ENCODE data around the gene RNF217. TPM values are rescaled to one million over a fixed set of nuclear protein-coding genes. Genes with fewer than 3 reads are reported as not detected.

RNF217 gene
- total RNA-seq, 1 donor from 2014 or later: 49.8 TPM

- H3K27ac Mint-ChIP-seq: no peak overlapping the region
- peaks cover under 1% of the 10 kb centered on the region for H3K36me3 Mint-ChIP-seq
- no peaks in the 10 kb centered on the region for H3K27me3 Mint-ChIP-seq (ENCODE audit: low read depth)
- H3K9me3 Mint-ChIP-seq: no peaks in the 10 kb centered on the region
- TF ChIP-seq CTCF (IDR thresholded peaks at IDR 0.05; ENCODE audit: unreplicated experiment): no peak
- H3K4me1 Mint-ChIP-seq: peaks cover 23% of the 10 kb centered on the region
- no peak for DNase-seq (ENCODE audit: low spot score in 2 of 2, unreplicated experiment in 2 of 2)
- no peak overlapping the region for H3K4me3 Mint-ChIP-seq
Observed at GRCh38 chr6:125097186-125097585, 134.9 kb downstream of the RNF217 start.

GRCh38 chr6:125098253-125098652, 136.0 kb downstream of the RNF217 start:
- Mint-ChIP-seq H3K4me3 (peak overlapping the region; percentile 3), H3K4me1 (peaks cover 30% of the 10 kb centered on the region), H3K27me3 (ENCODE audit: low read depth) (no peaks in the 10 kb centered on the region), H3K27ac (no peak overlapping the region), H3K9me3 (no peaks in the 10 kb centered on the region), H3K36me3 (no peaks in the 10 kb centered on the region)
- no peak for TF ChIP-seq CTCF (IDR thresholded peaks at IDR 0.05; ENCODE audit: unreplicated experiment)
- no peak for DNase-seq (ENCODE audit: low spot score in 2 of 2, unreplicated experiment in 2 of 2)

- peak; percentile 32 to 54 for DNase-seq (ENCODE audit: low spot score in 2 of 2, unreplicated experiment in 2 of 2)
- no peaks in the 10 kb centered on the region for H3K27me3 Mint-ChIP-seq (ENCODE audit: low read depth)
- no peak for TF ChIP-seq CTCF (IDR thresholded peaks at IDR 0.05; ENCODE audit: unreplicated experiment)
- H3K4me3 Mint-ChIP-seq: peak overlapping the region; percentile 75
- H3K9me3 Mint-ChIP-seq: no peaks in the 10 kb centered on the region
- no peaks in the 10 kb centered on the region for H3K36me3 Mint-ChIP-seq
- peaks cover 33% of the 10 kb centered on the region for H3K4me1 Mint-ChIP-seq
- no peak overlapping the region for H3K27ac Mint-ChIP-seq
Observed at GRCh38 chr6:125099211-125100073, 137.2 kb downstream of the RNF217 start.

GRCh38 chr6:125100074-125100652, 137.9 kb downstream of the RNF217 start:
- Mint-ChIP-seq H3K36me3 (no peaks in the 10 kb centered on the region), H3K4me1 (peaks cover 38% of the 10 kb centered on the region), H3K27ac (no peak overlapping the region), H3K4me3 (peak overlapping the region; percentile 75), H3K27me3 (ENCODE audit: low read depth) (no peaks in the 10 kb centered on the region), H3K9me3 (no peaks in the 10 kb centered on the region)
- no peak for DNase-seq (ENCODE audit: low spot score in 2 of 2, unreplicated experiment in 2 of 2)
- TF ChIP-seq CTCF (IDR thresholded peaks at IDR 0.05; ENCODE audit: unreplicated experiment): no peak

- no peak for TF ChIP-seq CTCF (IDR thresholded peaks at IDR 0.05; ENCODE audit: unreplicated experiment)
- peaks cover 38% of the 10 kb centered on the region for H3K4me1 Mint-ChIP-seq
- H3K27me3 Mint-ChIP-seq (ENCODE audit: low read depth): no peaks in the 10 kb centered on the region
- no peak for DNase-seq (ENCODE audit: low spot score in 2 of 2, unreplicated experiment in 2 of 2)
- peak overlapping the region; percentile 26 for H3K4me3 Mint-ChIP-seq
- peaks cover 2% of the 10 kb centered on the region for H3K9me3 Mint-ChIP-seq
- H3K27ac Mint-ChIP-seq: no peak overlapping the region
- no peaks in the 10 kb centered on the region for H3K36me3 Mint-ChIP-seq
Observed at GRCh38 chr6:125101128-125101527, 138.9 kb downstream of the RNF217 start.

Data from mesothelial cell of epicardium (in vitro differentiated cells).